LNCaP clone FGC (cell line): Measurements from ENCODE around the gene CFAP74.

ENCODE experiments used
- DNase-seq: peaks from one replicate; pipeline ENCODE4 v3.0.0-alpha.2; 2011; ENCODE audit warnings: low read depth
- H3K4me3 ChIP-seq: 2 replicates; pipeline ENCODE4 v1.5.1; 2011; ENCODE audit warnings: mild to moderate bottlenecking, low read depth, low read length, control low read depth
- TF ChIP-seq, protein P1 (sequence below): IDR thresholded peaks from 2 replicates; pipeline ENCODE4 v1.5.1; 2012; ENCODE audit warnings: mild to moderate bottlenecking; ENCODE audit not compliant: control insufficient read depth, insufficient read depth; ENCODE audit errors: extremely low read depth

Gene CFAP74

DNA sequence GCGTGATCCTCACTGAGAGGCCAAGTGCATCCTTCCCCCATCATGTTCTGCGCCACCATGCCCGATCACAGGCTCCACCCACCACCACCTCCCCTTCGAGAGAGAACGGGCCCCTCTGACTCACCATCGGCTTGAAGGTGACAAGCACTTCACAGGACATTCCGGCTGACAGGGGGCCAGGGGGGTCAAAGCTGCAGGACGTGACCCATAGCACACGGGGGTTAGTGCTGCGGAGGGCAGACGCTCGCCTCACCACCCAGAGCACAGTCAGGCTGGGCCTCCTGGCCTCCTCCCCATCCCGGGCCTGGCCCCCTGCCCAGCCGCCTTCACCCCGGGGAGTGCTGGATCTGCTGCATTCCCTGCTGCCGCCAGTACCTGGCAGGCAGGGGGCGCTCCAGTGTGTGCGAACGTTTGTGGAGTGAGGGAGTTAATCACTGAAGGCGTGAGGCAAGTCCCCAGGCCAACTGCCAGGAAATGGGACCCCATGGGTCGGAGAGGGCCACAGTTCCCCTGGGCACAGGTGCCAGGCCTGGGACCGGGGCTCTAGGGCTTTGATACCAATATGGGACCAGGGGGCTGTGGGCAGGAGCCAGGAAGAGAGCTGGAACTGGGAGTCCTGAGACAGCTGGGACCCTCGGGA, 43.6 kb downstream of the CFAP74 start:
- H3K4me3 ChIP-seq, result no peak overlapping the region
- DNase-seq, result peak; percentile 58

DNA sequence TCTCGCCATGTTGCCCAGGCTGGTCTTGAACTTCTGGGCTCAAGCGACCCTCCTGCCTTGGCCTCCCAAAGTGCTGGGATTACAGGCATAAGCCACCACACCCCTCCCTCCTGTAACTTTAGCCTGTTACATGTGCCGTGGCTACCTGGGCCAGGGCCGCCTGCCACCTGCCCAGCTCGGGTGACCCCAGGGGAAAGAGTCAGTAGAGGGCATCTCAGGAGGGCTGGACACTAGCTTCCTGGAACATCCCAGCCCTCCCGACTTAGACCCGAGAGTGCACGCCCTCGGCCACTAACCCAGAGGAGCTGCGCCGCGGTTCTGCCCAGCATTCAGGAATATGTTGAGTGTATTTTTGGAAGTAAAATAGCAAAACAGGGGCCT, 44.1 kb downstream of the CFAP74 start:
- TF ChIP-seq, protein P1, sequence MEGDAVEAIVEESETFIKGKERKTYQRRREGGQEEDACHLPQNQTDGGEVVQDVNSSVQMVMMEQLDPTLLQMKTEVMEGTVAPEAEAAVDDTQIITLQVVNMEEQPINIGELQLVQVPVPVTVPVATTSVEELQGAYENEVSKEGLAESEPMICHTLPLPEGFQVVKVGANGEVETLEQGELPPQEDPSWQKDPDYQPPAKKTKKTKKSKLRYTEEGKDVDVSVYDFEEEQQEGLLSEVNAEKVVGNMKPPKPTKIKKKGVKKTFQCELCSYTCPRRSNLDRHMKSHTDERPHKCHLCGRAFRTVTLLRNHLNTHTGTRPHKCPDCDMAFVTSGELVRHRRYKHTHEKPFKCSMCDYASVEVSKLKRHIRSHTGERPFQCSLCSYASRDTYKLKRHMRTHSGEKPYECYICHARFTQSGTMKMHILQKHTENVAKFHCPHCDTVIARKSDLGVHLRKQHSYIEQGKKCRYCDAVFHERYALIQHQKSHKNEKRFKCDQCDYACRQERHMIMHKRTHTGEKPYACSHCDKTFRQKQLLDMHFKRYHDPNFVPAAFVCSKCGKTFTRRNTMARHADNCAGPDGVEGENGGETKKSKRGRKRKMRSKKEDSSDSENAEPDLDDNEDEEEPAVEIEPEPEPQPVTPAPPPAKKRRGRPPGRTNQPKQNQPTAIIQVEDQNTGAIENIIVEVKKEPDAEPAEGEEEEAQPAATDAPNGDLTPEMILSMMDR, result no peak
- no peak overlapping the region for H3K4me3 ChIP-seq
- no peak for DNase-seq

More for the DNA sequence above, 43.6 kb downstream of the CFAP74 start:
- TF ChIP-seq, protein P1, result peak; percentile 97

DNA sequence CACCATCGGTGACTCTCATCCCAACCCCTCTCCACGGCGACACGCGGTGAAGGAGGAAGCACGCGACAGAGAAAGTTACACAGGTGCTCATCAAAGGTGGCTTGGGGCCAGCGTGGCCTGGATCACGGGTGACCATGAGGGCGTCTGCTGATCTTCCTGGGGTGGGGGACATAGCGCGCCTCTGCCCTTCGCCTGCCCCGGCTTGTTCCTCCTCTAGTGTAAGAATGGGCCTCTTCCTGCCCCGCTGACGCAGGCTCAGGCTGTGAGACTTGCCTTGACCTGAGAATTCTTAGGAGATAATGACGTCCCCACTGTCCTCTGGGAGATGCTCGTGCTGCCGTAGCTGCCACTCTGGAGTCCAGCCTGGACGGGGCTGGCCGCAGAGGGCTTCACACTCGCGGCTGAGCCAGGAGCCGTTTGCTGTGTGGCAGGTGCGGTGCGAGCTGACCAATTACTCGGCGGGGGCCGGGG, 45.5 kb downstream of the CFAP74 start:
- TF ChIP-seq, protein P1, result no peak
- H3K4me3 ChIP-seq, result no peak overlapping the region
- DNase-seq, result no peak

DNA sequence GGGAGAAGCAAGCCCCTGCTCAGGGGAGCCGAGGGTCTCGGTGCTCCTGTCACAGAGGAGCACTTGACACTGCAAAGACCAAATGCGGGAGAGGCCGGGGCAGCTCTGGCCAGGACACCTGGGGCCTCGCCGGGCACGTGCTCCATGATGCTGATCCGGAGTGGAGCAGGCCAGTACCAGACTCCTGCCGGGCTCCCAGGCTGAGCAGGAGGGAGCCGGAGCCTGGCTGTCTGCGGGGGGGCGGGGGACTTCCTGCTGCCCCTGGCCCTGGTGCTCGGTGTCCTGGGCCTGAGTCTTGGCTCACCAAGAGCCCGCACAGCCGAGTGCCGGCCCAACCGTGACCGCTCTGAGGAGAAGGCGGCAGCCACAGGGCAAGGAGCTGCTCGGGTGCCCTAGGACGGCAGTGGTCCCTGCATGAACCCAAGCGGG, 46.0 kb downstream of the CFAP74 start:
- DNase-seq, result no peak
- no peak overlapping the region for H3K4me3 ChIP-seq
- TF ChIP-seq, protein P1, result no peak

- DNase-seq, result no peak
- H3K4me3 ChIP-seq, result no peak overlapping the region
- TF ChIP-seq, protein P1, result no peak
Observed at GRCh38 chr1:1956586-1957532, 46.7 kb downstream of the CFAP74 start.

DNA sequence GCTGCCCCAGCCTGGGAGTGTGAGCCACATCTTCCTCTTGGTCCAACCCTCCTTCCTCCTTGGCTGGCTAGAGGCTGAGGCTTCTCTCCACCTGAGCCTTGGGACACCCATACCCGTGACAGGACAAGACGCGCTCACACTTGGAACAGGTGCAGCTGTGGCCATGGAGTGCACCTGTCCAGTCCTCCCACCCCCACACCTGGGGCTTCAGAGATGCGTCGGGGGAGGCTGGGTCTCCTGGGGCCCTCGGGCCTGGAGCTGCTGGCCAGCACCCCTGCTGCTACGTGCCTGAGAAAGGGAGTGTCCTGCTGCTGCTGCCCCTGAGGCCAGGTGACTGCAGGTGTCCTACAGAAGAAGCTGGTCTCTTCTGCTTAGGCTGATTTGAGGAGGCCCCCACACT, 47.5 kb downstream of the CFAP74 start:
- DNase-seq, result no peak
- H3K4me3 ChIP-seq, result no peak overlapping the region
- TF ChIP-seq, protein P1, result no peak
